DMS79 treated with DMSO at 0.1 percent for 48 hours (cell line): ENCODE results near the gene MLNR.

Experiments
- DNase-seq: peaks from one replicate; lab custom pipeline; 2025; lab: John Stamatoyannopoulos, UW

Gene MLNR

GRCh38 chr13:49226613-49227012 is 6.5 kb downstream of the MLNR start:
- DNase-seq: peak; percentile 56

DNA sequence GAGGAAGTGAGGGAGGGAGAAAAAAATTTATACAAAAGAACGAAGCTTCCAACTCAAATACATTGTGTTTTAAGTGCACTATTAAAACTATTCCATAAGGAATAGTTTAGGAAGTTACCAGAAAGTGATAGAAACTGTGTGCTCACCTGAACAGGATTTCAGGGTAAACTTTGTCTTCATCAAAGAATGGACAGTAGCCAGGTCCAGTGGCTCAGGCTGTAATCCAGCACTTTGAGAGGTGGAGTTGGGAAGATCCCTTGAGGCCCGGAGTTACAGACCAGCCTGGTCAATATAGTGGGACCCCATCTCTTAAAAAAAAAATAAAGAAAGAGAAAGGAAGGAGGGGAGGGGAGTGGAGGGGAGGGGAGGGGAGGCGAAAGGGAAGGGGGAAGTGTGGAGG is 14.6 kb downstream of the MLNR start:
- DNase-seq: no peak

DNA sequence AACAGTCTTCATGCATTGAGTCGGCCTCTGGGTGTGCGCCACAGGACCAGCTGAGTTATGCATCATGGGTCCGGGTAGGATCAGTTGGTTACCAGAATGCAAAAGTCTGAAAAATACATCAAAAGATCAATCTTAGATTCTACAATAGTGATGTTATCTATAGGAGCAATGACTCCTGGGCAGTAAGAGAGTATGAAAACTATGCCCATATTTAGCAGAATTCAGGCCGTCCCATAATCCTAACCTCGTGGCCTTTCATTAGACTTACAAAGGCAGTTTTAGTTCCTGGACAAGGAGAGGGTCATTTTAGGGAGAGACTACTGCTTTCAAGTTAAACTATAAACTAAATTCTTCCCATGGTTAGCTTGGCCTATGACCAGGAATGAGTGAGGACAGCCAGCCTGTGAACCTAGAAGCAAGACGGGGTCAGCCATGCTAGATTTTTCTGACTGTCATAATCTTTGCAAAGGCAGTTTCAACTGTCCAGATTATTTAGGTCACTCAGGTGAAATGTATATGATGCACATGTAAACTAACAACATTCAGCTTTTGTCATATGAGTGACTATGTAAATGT is 15.8 kb downstream of the MLNR start:
- DNase-seq: no peak

DNA sequence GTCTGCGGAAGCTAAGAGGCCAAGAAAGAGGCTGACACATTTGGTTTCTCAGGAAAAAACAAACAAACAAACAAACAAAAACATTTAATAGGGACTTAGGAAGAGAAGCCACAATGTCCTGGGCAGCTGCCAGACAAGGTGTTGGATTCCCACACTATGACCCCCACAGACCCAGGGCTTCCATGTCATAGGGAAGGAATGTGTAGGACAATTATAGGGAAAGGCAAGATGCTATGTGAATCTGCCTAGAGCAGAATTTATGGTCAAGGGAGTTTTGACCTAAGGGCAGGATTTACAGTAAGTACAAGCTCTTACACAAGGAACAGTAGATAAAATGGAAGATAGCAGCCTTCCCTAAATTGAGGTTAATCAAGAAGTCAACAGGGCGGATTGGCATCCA is 18.5 kb downstream of the MLNR start:
- no peak for DNase-seq

DNA sequence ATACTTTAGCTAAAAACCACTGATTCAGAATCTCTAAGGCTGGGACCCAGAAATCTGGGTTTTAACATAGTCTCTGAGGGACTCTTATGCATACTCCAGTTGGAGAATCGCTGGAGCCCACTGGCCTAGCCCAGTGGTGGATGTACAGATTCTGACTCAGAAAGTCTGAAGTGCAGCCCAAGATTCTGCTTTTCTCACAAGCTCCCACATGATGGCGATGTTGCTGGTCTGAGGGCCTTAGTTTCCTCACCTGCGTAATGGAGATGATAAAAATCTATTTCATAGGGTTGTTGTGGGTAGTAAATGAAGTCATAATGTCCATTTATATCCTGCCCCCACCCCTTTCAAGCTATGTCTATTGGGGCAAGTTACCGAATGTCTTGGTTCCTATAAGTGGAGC is 19.9 kb downstream of the MLNR start:
- DNase-seq: no peak

GRCh38 chr13:49241296-49241695 is 21.2 kb downstream of the MLNR start:
- DNase-seq: no peak

DNA sequence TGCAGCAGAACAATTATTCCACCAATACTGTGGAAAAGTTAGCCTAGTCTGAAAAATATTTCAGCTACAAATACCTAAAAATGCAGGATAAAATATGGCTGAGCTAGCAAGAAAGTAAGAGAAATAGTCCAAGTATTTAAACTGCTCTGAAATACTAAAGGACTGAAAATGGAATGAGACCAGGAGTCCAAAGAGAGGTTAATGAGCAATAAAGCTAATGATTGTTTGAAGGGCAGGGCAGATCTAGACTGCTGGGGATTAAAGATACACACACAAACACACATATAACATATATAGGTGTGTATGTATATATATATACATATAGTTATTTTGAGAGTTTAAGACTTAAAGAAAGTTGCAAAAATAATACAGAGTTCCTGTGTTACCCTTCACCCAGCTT is 25.0 kb downstream of the MLNR start:
- no peak for DNase-seq

- DNase-seq: no peak
Measured at GRCh38 chr13:49246850-49247642, 26.9 kb downstream of the MLNR start.

- peak; percentile 76 for DNase-seq
Measured at GRCh38 chr13:49247643-49248621, 27.8 kb downstream of the MLNR start, which contains the start of gene CDADC1. TSS of gene CDADC1 (plus strand) at chr13:49247925. CDS start at chr13:49248038, 113 bp downstream.

- no peak for DNase-seq
Measured at GRCh38 chr13:49248622-49249002, 28.5 kb downstream of the MLNR start.

GRCh38 chr13:49251326-49251725 is 31.2 kb downstream of the MLNR start:
- DNase-seq: no peak

DNA sequence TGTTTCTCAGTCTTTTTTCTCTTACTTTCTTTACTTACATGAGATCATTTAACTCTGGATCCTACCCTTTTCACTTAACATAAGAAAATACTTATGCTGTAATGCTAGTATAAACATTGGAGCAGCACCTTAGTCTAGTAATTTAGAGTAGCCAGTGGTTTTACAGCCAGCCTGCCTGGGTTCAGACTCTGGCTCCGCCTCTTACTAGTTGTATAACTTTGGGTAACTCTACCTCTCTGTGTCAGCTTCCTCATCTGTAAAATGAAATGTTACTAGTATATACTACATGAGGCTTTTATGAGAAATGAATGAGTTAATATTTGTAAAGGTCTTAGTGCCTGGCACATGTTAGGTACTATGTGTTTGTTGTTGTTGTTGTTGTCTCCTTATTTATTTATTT is 33.2 kb downstream of the MLNR start:
- DNase-seq: no peak

DNA sequence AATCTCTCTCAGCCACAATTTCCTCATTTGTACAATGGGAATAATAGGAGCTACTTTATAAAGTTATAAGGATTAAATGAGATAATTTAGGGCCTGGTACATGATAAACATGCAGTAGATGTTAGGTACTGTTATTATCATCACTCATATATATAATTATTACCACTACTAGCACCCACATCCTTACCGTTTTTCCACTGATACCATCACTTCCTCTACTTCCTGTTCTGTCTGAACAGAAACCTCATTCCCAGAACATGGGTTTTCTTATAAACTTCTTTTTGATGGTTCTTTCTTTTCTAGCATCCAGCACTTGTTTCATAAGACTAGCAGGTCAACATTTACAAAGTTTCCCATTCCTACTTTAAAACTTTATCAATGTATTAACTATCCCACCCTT is 33.9 kb downstream of the MLNR start:
- DNase-seq: no peak

DNA sequence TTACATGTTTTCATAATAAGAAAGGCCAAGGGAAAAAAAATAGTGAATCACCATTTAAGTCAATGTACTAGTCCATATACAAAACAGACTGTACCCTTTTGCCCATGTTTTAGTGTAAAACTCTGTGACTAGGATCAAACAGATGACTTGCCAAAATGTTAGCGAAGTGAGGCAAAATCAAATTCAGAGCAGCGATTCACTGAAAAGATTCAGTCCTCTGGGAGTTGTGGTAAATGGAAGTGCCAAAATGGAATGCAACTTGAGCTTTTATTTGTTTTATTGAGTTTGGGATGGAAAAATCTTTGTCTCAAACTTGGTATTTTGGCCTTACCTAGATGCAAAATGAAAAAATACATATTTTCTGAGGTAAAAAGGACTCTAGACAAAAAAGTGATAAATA is 36.7 kb downstream of the MLNR start:
- no peak for DNase-seq

DNA sequence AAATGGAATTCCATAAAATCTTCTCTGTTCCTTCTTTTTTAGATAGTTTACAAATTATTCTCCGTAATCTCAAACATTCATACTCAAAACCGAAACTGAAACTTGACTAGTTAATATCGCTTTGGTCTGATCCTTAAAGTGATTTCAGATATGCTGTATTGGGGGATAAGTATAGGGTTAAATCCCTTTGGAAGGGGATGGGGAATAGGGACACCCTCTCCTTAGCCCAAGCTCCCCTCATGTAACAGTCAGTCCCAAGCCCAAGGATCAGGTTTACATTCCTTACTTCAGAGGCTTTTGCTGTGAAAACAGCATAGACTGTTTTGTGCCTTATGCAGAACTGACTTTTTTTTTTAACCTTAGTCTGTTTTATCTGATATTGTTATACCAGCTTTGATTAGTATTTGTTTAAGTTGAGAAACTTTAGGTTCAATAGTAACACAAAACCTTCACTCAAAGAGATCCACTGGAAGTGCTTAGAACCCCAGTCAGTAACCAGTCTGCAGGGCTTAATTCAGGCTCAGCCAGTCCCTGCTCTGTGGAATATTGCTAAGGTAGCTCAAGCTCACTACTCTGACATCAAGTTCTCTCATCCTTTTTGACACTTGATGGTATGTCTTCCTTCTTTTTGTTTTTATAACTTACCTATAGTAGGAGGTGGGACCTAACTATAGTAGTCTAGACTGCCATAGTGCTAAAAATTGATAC is 38.1 kb downstream of the MLNR start:
- no peak for DNase-seq

GRCh38 chr13:49259586-49259985 is 39.4 kb downstream of the MLNR start:
- no peak for DNase-seq

DNA sequence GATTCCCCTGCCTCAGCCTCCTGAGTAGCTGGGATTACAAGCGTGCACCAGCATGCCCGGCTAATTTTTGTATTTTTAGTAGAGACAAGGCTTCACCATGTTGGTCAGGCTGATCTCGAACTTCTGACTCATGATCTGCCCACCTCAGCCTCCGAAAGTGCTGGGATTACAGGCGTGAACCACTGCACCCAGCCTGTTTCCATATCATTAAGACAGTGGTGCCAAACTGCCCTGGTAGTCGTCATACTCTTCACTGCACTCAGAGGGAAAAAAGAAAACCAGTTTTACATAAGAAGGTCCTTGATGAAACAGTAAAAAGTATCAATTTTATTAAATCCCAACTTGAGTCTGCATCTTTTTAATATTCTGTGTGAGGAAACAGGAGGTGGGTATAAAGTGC is 42.5 kb downstream of the MLNR start:
- DNase-seq: no peak

DNA sequence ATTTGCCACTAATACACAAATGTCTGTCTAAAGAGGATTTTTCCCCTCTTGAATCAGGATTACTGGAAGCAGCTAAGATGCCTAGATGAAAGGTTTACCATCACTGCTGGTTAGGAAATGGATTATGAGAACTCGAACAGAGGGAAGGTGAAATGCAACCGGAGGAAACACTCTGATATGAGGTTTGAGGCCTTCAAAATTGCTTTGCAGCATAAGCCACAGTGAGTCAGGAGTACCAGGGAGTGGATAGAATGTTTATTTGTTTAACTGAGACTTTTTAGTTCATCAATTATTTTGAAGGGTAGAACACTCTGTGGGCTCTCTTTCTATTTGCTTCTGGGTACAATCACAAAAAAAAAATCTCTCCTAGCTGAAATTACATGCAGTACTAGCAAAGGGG is 45.7 kb downstream of the MLNR start:
- DNase-seq: no peak

GRCh38 chr13:49271264-49271663 is 51.1 kb downstream of the MLNR start:
- DNase-seq: no peak
